Body of pancreas (tissue), 4 donors: ENCODE data around the gene CCNY. TPM values are rescaled to one million over a fixed set of nuclear protein-coding genes. Genes with fewer than 3 reads are reported as not detected.
A peak's percentile ranks its signal among the peaks of the same experiment; 100 is the strongest.
"Not testable (repeated sequence)": the region's sequence is repeated elsewhere in the genome, so short reads cannot be mapped to it uniquely, and the experiment has no call there.

Source experiments
- ATAC-seq: fragments of 150-250 bp; one replicate; pipeline ENCODE4 v1.9.1; 2016
- DNase-seq, 4 donors: peaks; one replicate each; pipeline ENCODE4 v3.0.0-alpha.2; 2019
- H3K27ac ChIP-seq, 4 donors: fragments of 200-600 bp; sonication (generic); 1 replicate in 3 of 4; 2 replicates in 1 of 4; pipeline versions ENCODE4 v1.5.1 to v1.6.1; 2016 to 2019; ENCODE audit warnings: mild to moderate bottlenecking in 1 of 4, mixed read lengths in 1 of 4, moderate library complexity in 1 of 4
- H3K27me3 ChIP-seq, 2 donors: fragments of 200-600 bp; sonication (generic); one replicate each; pipeline ENCODE4 v1.6.0; 2016; ENCODE audit warnings: mild to moderate bottlenecking in 1 of 2
- H3K36me3 ChIP-seq, 2 donors: fragments of 200-600 bp; sonication (generic); replicated peaks in 1 of 2; 2 replicates each; pipeline ENCODE4 v1.5.1; 2016; ENCODE audit warnings: low read depth in 2 of 2; ENCODE audit not compliant: insufficient read depth in 1 of 2
- H3K4me1 ChIP-seq: fragments of 200-600 bp; sonication (generic); one replicate; pipeline ENCODE4 v1.6.0; 2016
- H3K4me3 ChIP-seq, 2 donors: fragments of 200-600 bp; sonication (generic); 1 replicate in 1 of 2; 2 replicates in 1 of 2; pipeline ENCODE4 v1.5.1; 2016 to 2019
- H3K9me3 ChIP-seq, 3 donors: fragments of 200-600 bp; sonication (generic); 1 replicate in 2 of 3; 2 replicates in 1 of 3; pipeline ENCODE4 v1.5.1; 2016
- POLR2A ChIP-seq, 3 donors: fragments of 450-650 bp; IDR thresholded peaks; one replicate each; pipeline ENCODE4 v1.6.1; 2016; ENCODE audit warnings: antibody characterized with exemption in 3 of 3, mild to moderate bottlenecking in 2 of 3
- WGBS, 2 donors: methylation state at CpG; one replicate each; pipeline ENCODE4 v1.1.5; 2017; 5-methylcytosine and 5-hydroxymethylcytosine counted together
- intact Hi-C: fragments of 100-400 bp; cut with DNase I; formaldehyde crosslinking; loops from one replicate; pipeline ENCODE4 v1.15.1; 2023
- total RNA-seq, 2 donors: library from RNA; depleted of rRNA; stranded (reverse); fragments of >200 nt; gene quantifications; one replicate each; pipeline ENCODE4 v1.1.0, GENCODE V29; 2016
- TF ChIP-seq, protein P1 (sequence below), 7 experiments: fragments of 450-650 bp in 4 of 7; fragments of 200-600 bp in 3 of 7; sonication (generic) in 3 of 7; IDR thresholded peaks; one replicate each; pipeline ENCODE4 v1.5.1; 2016 to 2019; ENCODE audit warnings: antibody characterized with exemption in 7 of 7

CCNY gene
- total RNA-seq, 2 donors from 2014 or later, result 9.6 to 18.9 TPM

GRCh38 chr10:35300063-35300699 lies 36.1 kb upstream of the CCNY start:
- H3K36me3 ChIP-seq, result no peaks in the 10 kb centered on the region
- ATAC-seq (no peak), DNase-seq (peak in 1 of 4 donors; percentile 14)
- no peak for TF ChIP-seq POLR2A (IDR thresholded peaks at IDR 0.05)
- TF ChIP-seq, protein P1, sequence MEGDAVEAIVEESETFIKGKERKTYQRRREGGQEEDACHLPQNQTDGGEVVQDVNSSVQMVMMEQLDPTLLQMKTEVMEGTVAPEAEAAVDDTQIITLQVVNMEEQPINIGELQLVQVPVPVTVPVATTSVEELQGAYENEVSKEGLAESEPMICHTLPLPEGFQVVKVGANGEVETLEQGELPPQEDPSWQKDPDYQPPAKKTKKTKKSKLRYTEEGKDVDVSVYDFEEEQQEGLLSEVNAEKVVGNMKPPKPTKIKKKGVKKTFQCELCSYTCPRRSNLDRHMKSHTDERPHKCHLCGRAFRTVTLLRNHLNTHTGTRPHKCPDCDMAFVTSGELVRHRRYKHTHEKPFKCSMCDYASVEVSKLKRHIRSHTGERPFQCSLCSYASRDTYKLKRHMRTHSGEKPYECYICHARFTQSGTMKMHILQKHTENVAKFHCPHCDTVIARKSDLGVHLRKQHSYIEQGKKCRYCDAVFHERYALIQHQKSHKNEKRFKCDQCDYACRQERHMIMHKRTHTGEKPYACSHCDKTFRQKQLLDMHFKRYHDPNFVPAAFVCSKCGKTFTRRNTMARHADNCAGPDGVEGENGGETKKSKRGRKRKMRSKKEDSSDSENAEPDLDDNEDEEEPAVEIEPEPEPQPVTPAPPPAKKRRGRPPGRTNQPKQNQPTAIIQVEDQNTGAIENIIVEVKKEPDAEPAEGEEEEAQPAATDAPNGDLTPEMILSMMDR (IDR thresholded peaks at IDR 0.05), result no peak
- H3K9me3 ChIP-seq, result no peaks in the 10 kb centered on the region
- WGBS, 2 donors, result 63 to 70% methylated on average over 11 of the region's 11 CpGs
- H3K4me1 ChIP-seq, result no peaks in the 10 kb centered on the region
- no peak overlapping the region for H3K4me3 ChIP-seq
- no peaks in the 10 kb centered on the region for H3K27me3 ChIP-seq
- no peak overlapping the region for H3K27ac ChIP-seq
- intact Hi-C loops, result no loop called here

DNA sequence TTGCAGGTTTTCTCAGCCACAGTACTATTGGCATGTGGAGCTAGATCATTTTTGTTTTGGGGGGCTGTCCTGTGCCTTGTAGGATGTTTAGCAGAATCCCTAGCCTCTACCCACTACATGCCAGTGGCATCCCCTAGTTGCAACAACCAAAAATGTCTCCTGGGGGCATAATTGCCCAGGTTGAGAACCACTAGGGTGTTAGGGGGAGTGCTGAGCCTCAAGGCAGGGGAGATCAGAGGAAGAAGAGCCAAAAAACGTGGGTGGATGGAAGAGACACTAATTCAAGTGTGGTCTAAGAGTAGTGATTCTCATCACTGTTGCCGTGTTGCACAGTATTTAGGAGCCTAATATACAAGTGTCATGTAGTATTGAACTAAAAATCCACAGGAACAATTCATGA lies 31.7 kb upstream of the CCNY start:
- Histone ChIP-seq H3K4me3 (no peak overlapping the region), H3K27me3 (no peaks in the 10 kb centered on the region), H3K27ac (no peak overlapping the region), H3K36me3 (no peaks in the 10 kb centered on the region), H3K4me1 (peaks cover 9% of the 10 kb centered on the region), H3K9me3 (no peaks in the 10 kb centered on the region)
- intact Hi-C loops, result no loop called here
- TF ChIP-seq, protein P1 (IDR thresholded peaks at IDR 0.05), result no peak
- no peak for TF ChIP-seq POLR2A (IDR thresholded peaks at IDR 0.05)
- ATAC-seq (no peak), DNase-seq (no peak)
- 30 to 42% methylated on average over 2 of the region's 2 CpGs for WGBS, 2 donors

DNA sequence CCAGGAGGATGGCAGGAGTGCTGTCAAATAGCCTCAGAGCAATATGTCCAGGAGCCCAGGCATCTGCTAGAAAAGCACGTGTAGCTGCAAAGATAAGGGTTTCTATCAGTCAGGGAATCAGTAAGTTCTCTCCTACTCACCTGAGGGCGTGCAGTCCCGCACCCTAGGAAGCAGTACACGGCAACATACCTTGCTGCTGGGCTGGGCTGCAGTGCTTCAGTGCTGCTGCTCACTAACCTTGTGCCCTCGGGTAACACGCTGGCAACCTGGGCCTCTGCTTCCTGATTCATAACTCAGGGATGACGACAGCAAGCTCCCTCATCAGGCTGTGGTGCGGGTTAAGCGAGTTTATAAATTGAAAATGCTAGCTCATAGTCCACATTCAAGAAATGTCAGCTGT lies 29.5 kb upstream of the CCNY start:
- Histone ChIP-seq H3K27me3 (no peaks in the 10 kb centered on the region), H3K4me1 (peaks cover 9% of the 10 kb centered on the region), H3K36me3 (no peaks in the 10 kb centered on the region), H3K9me3 (no peaks in the 10 kb centered on the region), H3K4me3 (no peak overlapping the region), H3K27ac (peak overlapping the region in 2 of 4 donors; percentile 2 to 24)
- intact Hi-C loops, result no loop called here
- peak; percentile 90 for ATAC-seq
- 11 to 26% methylated on average over 9 of the region's 9 CpGs for WGBS, 2 donors
- TF ChIP-seq, protein P1 (IDR thresholded peaks at IDR 0.05), result no peak
- DNase-seq, result peak; percentile 45 to 68 (median 59)

GRCh38 chr10:35307297-35307696 lies 29.0 kb upstream of the CCNY start:
- Histone ChIP-seq H3K4me1 (peaks cover 9% of the 10 kb centered on the region), H3K9me3 (no peaks in the 10 kb centered on the region), H3K4me3 (no peak overlapping the region), H3K36me3 (no peaks in the 10 kb centered on the region), H3K27me3 (no peaks in the 10 kb centered on the region), H3K27ac (peak overlapping the region in 2 of 4 donors; percentile 2 to 24)
- intact Hi-C loops, result no loop called here
- WGBS, 2 donors, result 44 to 47% methylated on average over 10 of the region's 10 CpGs
- DNase-seq, result no peak
- peak; percentile 8 for ATAC-seq
- TF ChIP-seq, protein P1 (IDR thresholded peaks at IDR 0.05), result no peak
- no peak for TF ChIP-seq POLR2A (IDR thresholded peaks at IDR 0.05)

DNA sequence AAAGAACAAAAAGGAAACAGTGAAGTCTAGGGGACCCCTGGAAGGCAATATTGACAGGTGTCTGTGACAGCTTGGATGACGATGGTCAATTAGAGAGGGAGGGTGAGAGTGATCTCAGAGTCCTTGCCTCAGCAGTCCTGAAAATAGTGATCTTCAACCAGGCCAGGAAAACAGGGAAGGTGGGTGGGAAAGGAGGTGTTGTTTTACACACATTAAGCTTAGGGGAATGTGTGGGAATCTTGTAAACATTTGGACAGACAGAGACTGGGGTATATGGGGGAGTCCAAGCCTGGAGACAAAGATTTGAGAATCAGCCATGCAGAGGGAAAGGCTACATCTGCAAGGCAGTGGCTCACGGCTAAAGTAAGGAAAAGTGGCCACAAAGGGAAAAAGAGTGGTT lies 27.5 kb upstream of the CCNY start:
- no peaks in the 10 kb centered on the region for H3K36me3 ChIP-seq
- DNase-seq (no peak), ATAC-seq (no peak)
- 41 to 51% methylated on average over 2 of the region's 2 CpGs for WGBS, 2 donors
- no peaks in the 10 kb centered on the region for H3K9me3 ChIP-seq
- no peak overlapping the region for H3K4me3 ChIP-seq
- intact Hi-C loops, result no loop called here
- peaks cover 9% of the 10 kb centered on the region for H3K4me1 ChIP-seq
- TF ChIP-seq POLR2A (IDR thresholded peaks at IDR 0.05), result no peak
- TF ChIP-seq, protein P1 (IDR thresholded peaks at IDR 0.05), result no peak
- no peaks in the 10 kb centered on the region for H3K27me3 ChIP-seq
- H3K27ac ChIP-seq, result no peak overlapping the region

- H3K36me3 ChIP-seq, intact Hi-C loops, H3K9me3 ChIP-seq, H3K27me3 ChIP-seq, H3K27ac ChIP-seq, DNase-seq, H3K4me3 ChIP-seq, ATAC-seq, H3K4me1 ChIP-seq: not testable (repeated sequence)
- WGBS, 2 donors, result 82 to 86% methylated on average over 2 of the region's 2 CpGs
These were observed 22.2 kb upstream of the CCNY start for GRCh38 chr10:35314142-35314541.

DNA sequence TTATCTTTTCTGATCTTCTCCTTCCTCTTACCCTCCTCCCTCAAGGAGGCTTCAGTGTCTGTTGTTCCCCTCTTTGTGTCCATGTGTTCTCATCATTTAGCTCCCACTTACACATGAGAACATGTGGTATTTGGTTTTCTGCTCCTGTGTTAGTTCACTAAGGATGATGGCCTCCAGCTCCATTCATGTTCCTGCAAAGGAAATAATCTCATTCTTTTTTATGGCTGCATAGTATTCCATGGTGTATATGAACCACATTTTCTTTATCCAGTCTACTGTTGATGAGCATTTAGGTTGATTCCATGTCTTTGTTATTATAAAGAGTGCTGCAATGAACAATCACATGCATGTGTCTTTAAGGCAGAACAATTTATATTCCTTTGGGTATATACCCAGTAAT lies 21.1 kb upstream of the CCNY start:
- H3K4me1 ChIP-seq, DNase-seq, intact Hi-C loops, ATAC-seq, H3K4me3 ChIP-seq, H3K27me3 ChIP-seq, H3K9me3 ChIP-seq, H3K27ac ChIP-seq, H3K36me3 ChIP-seq: not testable (repeated sequence)
